Measurements from ENCODE around the gene ISL1.

DNA sequence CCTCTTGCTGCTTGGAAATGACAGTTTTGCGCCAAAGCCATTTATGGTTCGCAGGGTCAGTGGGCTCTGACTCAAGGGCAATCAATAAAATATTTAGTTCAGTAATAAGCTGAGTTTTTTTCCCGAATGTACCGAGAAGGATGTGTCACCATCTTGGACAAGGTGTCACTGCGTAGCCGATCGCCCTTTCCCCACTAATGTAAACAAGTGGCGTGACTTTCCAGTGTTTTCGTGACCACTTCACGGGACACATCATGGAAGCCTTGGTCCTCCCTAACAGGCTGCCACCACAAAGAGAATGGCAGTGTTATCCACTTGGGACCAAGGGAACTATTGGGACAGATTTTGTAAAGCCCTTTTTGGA lies 16.4 kb downstream of the ISL1 start:
- TF ChIP-seq EGR1 (IDR thresholded peaks at IDR 0.05; ENCODE audit: low read depth in 2 of 2) (no peak), RAD21 (IDR thresholded peaks at IDR 0.05) (no peak)
- TF ChIP-seq, protein P1, sequence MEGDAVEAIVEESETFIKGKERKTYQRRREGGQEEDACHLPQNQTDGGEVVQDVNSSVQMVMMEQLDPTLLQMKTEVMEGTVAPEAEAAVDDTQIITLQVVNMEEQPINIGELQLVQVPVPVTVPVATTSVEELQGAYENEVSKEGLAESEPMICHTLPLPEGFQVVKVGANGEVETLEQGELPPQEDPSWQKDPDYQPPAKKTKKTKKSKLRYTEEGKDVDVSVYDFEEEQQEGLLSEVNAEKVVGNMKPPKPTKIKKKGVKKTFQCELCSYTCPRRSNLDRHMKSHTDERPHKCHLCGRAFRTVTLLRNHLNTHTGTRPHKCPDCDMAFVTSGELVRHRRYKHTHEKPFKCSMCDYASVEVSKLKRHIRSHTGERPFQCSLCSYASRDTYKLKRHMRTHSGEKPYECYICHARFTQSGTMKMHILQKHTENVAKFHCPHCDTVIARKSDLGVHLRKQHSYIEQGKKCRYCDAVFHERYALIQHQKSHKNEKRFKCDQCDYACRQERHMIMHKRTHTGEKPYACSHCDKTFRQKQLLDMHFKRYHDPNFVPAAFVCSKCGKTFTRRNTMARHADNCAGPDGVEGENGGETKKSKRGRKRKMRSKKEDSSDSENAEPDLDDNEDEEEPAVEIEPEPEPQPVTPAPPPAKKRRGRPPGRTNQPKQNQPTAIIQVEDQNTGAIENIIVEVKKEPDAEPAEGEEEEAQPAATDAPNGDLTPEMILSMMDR (IDR thresholded peaks at IDR 0.05; ENCODE audit: low read depth, low read length, missing input control), result no peak
